ENCODE measurements around the gene PIK3R1.

Gene PIK3R1

DNA sequence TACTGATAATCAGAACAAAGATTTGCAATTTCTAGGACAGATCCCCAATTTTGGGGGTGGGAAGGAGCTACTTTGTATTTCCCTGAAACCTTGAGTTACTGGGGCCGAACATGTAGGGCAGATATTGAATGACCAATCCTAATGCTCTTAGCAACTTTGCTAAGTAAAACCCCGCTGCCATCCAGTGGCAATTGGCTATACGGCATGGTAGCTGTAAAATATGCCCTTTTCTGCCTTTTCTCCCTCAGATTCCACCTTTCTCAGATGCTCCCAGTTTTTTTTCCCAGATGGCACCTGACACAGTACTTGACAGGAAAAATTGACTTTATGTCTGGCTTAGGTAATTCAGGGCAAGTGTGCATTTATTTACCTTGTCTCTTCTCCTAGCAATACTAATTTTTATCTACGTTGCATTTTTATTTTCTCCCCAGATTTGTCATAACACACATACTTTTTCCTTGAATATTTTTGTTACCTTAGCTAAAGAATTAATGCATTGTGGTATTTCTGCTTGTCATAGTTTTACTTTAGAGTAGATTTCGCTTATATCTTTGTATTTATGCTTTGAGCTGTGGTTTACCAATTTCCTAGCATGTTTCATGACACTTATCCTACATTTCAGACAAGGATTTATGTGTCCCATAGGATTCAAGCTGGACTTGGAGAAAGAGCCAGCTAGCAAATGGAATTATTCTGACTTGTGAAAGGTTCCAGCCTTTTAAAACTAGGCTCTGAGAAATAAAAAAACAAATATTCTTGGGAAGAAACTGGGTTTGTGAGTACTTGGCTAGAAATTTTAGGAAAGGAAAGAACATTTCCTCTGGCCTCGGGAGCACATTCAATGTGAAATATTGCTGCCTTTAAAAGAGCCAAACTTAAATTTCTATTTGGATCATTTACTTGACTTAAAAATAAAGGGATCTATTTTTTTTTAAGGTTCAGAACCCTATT lies 37.4 kb downstream of the PIK3R1 start:
- peak; percentile 39 to 89 for DNase-seq

- no peak for DNase-seq
These were observed 38.3 kb downstream of the PIK3R1 start for GRCh38 chr5:68253624-68254585.

DNA sequence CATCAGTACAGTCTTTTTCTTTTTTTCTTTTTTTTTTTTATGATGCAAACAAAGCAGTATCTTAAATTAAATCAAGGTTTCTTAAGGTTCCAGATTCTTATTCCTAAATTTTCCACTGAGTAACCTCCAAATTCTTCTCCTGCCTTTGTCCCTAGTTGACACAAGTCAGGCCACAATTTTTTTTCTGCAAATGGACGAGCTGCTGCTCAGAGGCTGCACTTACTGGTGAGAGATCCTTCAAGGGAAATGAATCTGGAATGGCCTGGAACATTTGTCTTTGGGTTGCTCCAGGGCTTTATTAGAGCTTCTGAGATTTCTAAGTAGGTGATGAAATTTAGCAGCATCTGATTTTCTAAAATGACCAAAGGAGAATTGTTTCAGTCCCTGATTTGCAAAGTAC lies 39.3 kb downstream of the PIK3R1 start:
- no peak for DNase-seq

DNA sequence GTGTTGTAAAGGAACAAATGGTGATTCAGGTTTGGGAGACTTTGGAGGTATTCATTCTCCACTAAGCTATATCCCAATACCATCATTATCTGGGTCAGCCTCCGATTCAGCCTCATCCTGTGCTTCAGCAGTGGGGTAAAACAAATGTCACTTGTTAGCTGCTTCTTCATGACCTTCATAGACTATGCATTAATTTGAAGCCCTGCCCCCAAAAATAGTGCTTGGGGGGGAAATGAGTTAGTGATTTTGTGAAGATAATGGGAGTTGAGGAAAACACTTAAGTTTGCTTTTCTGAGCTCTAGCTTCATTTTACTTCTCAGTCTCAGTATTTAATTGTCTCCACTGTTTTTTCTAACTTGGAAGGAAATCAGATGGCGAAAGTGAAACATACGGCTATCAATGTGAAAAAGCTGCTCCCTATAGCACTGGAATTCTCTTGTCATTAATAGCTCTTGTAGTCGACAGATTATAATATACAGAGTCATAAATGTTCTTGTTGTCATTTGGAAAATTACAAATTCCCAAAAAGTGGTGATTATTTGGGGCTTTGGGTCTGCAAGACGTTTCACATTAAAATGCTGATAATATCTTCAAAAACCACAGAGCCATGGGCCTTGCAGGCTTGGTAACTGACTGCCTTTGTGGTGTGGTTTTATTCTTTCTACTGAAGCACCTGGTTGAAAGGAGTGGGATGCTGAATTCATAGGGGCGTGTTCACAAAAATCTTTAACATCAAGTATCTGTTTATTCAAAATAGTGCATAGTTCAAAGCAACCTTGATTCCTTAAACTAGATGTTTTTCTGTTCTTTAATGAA lies 40.0 kb downstream of the PIK3R1 start:
- DNase-seq: no peak

- DNase-seq: no peak
These were observed 41.7 kb downstream of the PIK3R1 start for GRCh38 chr5:68257210-68257609.

DNA sequence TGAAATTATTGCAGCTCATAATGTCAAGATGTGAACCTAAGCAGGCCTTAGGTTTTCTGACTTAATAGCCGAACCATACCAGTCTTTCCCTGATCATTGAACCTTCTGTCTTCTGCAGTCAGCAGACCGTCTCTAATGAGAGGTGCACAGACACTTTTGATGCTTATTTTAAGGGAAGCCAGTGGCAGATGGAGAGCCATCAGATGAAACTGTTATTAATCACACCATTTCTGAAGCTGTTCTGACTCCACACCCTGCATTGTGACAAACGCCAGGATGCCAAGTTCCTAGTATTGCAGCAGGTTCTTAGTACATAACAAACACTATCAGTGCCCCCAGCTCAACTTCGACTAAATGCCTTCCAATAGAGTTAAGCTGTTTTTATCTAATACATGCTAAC lies 43.0 kb downstream of the PIK3R1 start:
- DNase-seq: no peak

DNA sequence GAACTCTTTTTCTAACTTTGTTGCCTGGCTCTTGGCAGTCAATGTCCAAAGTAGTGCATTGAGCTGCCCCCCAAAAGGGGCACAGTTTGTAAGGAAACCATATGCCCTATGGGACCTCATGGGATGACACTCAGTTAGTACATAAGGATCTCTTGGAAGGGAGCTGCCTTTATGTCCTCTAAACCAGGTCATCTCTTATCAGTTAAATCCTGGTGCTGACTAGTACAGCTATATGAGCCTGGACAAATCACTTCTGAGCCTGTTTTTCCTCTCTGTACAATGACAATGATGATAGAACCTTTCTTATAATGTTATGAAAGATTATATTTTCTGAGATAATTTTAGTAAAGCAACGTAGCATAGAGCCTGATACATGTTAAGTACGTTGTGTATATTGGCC lies 44.1 kb downstream of the PIK3R1 start:
- no peak for DNase-seq

DNA sequence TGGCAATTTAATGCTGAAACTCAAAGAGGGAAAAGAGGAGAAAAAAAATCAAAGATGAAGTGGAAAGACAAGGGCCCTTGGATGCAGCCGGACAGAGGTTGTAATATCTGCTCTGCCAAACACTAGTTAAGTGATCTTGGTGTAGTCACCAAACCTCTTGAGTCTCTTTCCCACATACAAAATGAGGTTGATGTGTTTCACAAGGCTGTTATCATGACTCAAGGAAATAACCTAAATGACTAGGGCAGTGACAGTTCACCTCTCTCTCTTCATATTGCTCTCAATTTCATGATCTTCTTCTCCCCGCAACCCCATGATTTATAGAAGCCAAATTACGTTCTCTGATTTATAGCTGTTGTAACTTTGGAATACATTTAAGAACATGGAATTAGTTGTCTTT lies 44.9 kb downstream of the PIK3R1 start:
- no peak for DNase-seq

GRCh38 chr5:68261169-68261568 lies 45.6 kb downstream of the PIK3R1 start:
- DNase-seq: no peak

GRCh38 chr5:68261569-68262065 lies 46.1 kb downstream of the PIK3R1 start:
- DNase-seq: no peak

DNA sequence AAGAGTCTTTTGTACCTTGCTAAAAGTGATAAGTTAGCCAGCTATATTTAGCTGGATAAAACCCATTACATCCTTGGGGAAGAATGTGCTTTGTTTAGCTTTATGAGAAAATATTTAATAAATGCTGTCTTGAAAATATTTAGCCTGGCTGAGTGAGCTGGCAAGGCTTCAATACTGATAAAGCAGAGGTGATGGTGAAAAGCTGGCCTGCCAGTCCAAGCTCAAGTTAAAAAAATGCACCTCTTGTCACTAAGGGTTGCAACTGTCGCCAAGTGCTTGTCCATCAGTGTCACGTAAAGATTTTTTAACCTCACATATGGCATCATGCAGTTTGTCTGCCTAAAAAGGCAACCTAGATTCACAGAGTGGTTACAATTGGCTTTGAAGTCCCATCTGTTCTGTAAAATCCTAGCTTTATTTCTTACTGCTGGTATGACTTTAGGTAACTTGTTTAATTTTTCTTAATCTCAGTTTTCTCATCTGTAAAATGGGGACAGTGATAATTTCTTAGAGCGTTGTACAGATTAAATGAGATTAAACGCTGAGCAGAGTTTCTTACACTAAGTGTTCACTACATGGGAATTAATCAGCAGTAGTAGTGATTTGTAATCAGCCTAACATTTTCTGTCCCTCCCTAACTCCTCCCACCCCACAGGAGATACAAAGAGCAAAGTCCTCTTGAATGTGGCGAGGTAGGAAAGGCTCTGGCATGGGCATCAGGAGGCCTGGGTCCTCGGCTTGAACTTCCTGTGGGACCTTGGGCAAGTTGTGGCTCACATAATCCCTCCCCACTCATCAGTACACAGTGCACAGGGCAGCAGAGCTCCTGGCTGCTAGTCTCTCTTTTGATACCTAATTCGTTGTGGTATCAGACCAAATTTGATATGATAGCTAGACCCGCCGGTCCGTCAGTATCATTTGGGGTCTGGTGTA lies 48.7 kb downstream of the PIK3R1 start:
- no peak for DNase-seq

- DNase-seq: no peak
These were observed 49.8 kb downstream of the PIK3R1 start for GRCh38 chr5:68265347-68265746.

DNA sequence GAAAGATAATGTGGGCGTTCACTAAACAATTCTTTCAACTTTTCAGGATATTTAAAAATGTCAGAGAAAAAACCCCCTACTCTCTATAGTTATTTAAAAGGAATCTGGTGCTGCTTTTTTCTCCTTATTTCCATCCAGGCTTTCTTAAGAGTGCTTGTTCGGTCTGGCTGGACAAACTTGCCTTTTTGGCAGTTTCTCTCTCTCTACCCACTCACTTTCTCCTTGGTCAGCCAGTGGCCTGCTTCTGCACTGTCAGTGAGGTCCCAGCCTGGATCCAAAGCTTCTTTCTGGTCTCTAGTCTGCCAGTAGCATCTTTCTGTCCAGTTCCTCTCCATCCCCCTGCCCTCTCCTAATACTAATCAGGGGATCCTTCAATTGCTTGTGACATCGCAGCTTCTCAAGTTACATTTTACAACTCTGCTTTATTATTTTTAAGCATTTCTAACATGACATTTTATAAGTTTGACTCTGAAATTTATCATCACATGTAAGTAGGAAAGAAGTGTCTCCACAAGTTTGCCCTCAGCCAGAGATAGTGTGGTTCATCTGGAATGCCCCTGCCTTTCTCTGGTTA lies 50.4 kb downstream of the PIK3R1 start:
- no peak for DNase-seq

DNA sequence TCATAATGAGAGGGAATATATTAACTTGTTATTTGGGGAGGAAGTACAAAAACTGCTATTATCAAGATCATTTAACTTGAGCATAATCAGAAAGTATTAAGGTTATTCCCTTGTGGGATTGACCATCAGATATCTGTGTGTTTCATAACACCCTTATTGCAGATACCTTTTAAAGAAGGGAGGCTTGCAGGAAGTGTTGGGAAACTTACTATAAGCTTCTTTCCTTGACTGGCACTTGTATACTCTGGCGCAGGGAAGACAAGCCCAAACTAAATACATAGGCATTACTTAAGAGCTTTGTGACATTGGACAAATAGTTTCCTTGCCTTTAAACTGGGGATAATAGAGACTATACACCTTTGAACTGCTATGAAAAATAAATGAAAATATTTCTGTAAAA lies 50.9 kb downstream of the PIK3R1 start:
- DNase-seq: no peak

GRCh38 chr5:68267066-68267465 lies 51.5 kb downstream of the PIK3R1 start:
- DNase-seq: no peak

GRCh38 chr5:68268101-68268851 lies 52.7 kb downstream of the PIK3R1 start:
- no peak for DNase-seq

DNA sequence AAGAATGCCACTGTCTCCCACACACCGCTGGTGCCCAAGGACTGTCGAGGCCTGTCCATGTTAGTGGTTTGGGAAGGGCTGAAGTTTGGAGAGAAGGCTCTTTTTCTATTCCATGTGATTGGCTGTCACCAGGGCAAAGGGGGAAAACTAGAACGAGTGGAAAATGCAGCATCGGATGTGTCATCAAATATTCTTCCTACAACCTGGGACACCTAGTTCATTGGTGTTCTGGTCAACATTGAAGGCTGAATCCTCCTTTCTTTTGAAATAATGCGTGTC lies 53.2 kb downstream of the PIK3R1 start:
- no peak for DNase-seq

GRCh38 chr5:68269820-68270219 lies 54.3 kb downstream of the PIK3R1 start:
- no peak for DNase-seq

DNA sequence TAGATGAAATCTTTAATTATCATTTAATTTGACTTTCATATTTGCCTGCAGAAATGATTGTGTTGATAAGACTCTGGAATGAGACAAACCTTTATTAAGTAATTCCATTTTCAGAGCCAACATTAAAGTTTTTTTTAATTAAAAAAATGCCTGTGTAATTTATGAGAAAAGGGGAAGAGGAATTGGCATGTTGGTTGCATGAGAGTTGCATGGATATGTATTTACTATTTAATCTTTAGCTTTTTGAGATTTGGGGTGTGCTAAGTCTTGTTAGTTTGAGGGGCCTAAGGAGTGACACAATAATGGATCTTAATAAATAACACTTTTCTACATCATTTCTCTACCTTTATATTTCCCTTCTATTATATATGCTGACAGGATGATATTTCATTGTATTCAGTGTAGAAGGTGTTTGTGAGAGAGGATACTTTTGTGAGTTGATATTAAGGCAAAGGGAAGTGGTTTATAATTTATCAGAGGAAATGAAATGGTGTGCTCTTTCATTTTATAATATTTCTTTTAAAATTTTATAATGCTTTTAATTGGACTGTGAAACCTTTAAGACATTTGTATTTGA lies 54.9 kb downstream of the PIK3R1 start:
- DNase-seq: no peak

DNA sequence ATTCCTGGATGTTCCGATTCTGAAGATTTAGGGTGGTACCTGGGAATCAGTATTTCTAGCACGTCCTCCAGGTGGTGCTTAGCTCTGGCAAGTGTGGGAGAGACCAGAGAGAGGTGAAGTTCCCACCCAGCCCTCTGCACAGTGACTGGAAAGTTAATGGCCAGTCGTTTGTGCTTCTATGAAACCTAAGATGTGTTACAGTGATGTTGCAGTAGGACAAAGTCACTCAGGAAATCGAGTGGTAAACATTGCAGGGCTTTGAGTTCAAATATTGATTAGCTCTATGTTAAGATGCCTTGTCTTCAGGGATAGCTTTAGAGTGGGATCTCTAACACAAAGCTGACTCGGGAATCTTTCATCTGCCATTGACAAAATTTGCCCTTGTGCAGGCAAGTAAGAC lies 55.6 kb downstream of the PIK3R1 start:
- DNase-seq: no peak
